Mesodermal cell (in vitro differentiated cells): ENCODE data around the gene PEPD.

Experiments used
- H3K27ac ChIP-seq: 2 replicates; pipeline ENCODE4 v1.7.0; 2013; ENCODE audit warnings: mild to moderate bottlenecking, low read depth, low read length, moderate library complexity; ENCODE audit not compliant: severe bottlenecking
- H3K36me3 ChIP-seq: 2 replicates; pipeline ENCODE4 v1.7.1; 2013; ENCODE audit warnings: mild to moderate bottlenecking, low read length, moderate library complexity; ENCODE audit not compliant: control insufficient read depth, insufficient read depth
- H3K4me1 ChIP-seq: one replicate; pipeline ENCODE4 v1.7.1; 2013; ENCODE audit warnings: mild to moderate bottlenecking, low read length; ENCODE audit not compliant: insufficient read depth, control insufficient read depth, poor library complexity, severe bottlenecking
- H3K4me3 ChIP-seq: 2 replicates; pipeline ENCODE4 v1.7.0; 2013; ENCODE audit warnings: low read length, control low read depth, mild to moderate bottlenecking; ENCODE audit not compliant: insufficient read depth, poor library complexity, severe bottlenecking; ENCODE audit errors: extremely low read depth
- H3K9me3 ChIP-seq: 2 replicates; pipeline ENCODE4 v1.7.1; 2013; ENCODE audit warnings: mild to moderate bottlenecking, low read length, moderate library complexity; ENCODE audit not compliant: control insufficient read depth
- WGBS, 2 experiments: methylation state at CpG; one replicate each; pipeline ENCODE4 v1.1.5; 2013; ENCODE audit warnings: missing lambda C conversion rate in 2 of 2; ENCODE audit not compliant: insufficient coverage in 2 of 2; 5-methylcytosine and 5-hydroxymethylcytosine counted together

PEPD gene

GRCh38 chr19:33445442-33446329 lies 75.9 kb downstream of the PEPD start:
- Histone ChIP-seq H3K4me1 (no peaks in the 10 kb centered on the region), H3K36me3 (no peaks in the 10 kb centered on the region), H3K4me3 (no peak overlapping the region), H3K9me3 (no peaks in the 10 kb centered on the region), H3K27ac (no peak overlapping the region)
- WGBS, 2 experiments: 89 to 93% methylated on average over 16 of the region's 17 CpGs

DNA sequence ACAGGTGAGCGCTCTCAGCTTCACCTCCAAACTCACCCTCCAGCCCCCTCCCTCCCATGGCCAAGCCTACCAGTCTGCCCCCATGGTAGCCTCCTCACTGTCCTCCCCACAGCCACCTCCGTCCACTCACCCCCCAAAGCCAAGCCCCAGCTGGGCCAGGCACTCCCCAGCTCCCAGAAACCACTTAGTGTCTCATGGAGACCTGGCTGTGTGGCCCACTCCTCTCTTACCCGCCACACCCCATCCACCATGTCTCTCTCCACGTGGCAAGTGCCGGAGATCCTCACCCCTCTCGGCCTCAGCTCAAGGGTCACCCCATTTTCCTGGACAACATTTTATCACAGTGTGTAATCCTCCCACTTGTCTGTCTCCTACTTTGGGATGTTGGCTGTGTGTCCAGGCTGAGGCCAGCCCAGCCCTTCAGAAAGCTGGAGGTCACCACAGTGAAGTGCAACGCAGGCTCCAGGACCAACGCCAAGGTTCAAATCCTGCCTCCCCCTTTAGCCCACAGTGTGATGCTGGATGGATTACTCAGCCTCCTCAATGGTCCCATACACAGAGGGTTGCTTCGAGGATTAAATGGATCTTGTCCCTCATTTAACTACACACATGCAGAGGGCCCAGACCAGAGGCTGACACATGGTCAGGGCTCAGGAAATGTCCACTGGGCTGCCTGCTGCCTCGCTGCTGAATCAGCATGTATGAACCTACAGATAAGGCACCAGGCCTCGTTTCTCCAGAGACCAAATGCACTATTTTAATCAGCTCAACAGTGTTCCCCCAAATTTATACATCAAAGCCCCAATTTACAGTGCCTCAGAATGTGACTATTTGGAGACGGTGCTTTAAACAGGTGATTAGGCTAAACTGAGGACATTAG lies 76.8 kb downstream of the PEPD start:
- Histone ChIP-seq H3K9me3 (no peaks in the 10 kb centered on the region), H3K4me3 (no peak overlapping the region), H3K4me1 (no peaks in the 10 kb centered on the region), H3K27ac (no peak overlapping the region), H3K36me3 (no peaks in the 10 kb centered on the region)
- WGBS, 2 experiments: 95% methylated on average over 11 to 12 of the region's 12 CpGs

- H3K4me1 ChIP-seq: no peaks in the 10 kb centered on the region
- no peaks in the 10 kb centered on the region for H3K9me3 ChIP-seq
- no peak overlapping the region for H3K4me3 ChIP-seq
- H3K27ac ChIP-seq: no peak overlapping the region
- 95% methylated on average over 17 to 24 of the region's 32 CpGs for WGBS, 2 experiments
- H3K36me3 ChIP-seq: no peaks in the 10 kb centered on the region
Measured at GRCh38 chr19:33443638-33444561, 77.7 kb downstream of the PEPD start.

DNA sequence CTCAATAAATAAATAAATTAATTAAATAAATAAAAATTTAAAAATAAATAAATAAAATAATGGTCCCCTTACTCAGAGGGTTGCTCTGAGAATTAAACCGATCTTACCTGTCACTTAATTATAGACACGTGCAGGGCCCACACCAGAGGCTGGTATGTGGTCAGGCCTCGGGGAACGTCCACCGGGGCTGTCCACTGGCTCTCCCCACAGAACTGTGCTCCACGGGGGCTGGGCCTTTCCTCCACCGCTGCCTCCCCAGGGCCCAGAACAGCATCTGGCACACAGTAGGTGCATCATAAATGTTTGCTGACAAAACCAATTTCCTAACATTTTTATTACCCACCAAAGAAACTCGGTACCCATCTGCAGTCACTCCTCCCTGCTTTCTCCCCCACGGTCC lies 78.9 kb downstream of the PEPD start:
- H3K4me3 ChIP-seq: no peak overlapping the region
- 89 to 97% methylated on average over 6 to 9 of the region's 9 CpGs for WGBS, 2 experiments
- H3K4me1 ChIP-seq: no peaks in the 10 kb centered on the region
- no peaks in the 10 kb centered on the region for H3K9me3 ChIP-seq
- H3K27ac ChIP-seq: no peak overlapping the region
- H3K36me3 ChIP-seq: no peaks in the 10 kb centered on the region

DNA sequence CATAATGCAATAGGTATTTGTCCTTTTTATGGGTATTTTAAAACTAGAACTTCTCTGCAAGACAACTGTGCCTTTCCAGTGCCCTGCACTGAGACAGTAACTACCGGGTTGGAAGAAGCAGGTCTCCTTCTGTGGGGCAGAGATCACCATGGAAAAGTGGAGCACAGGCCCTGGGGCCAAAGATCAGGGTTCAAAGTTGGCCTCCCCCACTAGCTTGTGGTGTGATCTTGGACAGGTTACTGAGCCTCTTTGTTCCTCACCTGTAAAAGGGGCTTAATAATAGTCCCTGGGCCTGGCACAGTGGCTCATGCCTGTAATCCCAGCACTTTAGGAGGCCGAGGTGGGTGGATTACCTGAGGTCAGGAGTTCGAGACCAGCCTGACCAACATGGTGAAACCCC lies 79.8 kb downstream of the PEPD start:
- H3K9me3 ChIP-seq: no peaks in the 10 kb centered on the region
- no peak overlapping the region for H3K4me3 ChIP-seq
- no peaks in the 10 kb centered on the region for H3K4me1 ChIP-seq
- 78 to 100% methylated on average over 1 of the region's 3 CpGs for WGBS, 2 experiments
- no peak overlapping the region for H3K27ac ChIP-seq
- no peaks in the 10 kb centered on the region for H3K36me3 ChIP-seq

- Histone ChIP-seq H3K4me3 (no peak overlapping the region), H3K9me3 (no peaks in the 10 kb centered on the region), H3K36me3 (no peaks in the 10 kb centered on the region), H3K27ac (no peak overlapping the region), H3K4me1 (no peaks in the 10 kb centered on the region)
- WGBS, 2 experiments: 91 to 100% methylated on average over 4 to 11 of the region's 11 CpGs
Measured at GRCh38 chr19:33441277-33441699, 80.3 kb downstream of the PEPD start.

GRCh38 chr19:33440682-33441081 lies 80.9 kb downstream of the PEPD start:
- Histone ChIP-seq H3K9me3 (no peaks in the 10 kb centered on the region), H3K4me1 (no peaks in the 10 kb centered on the region), H3K36me3 (no peaks in the 10 kb centered on the region), H3K27ac (no peak overlapping the region), H3K4me3 (no peak overlapping the region)
- 89 to 97% methylated on average over 7 of the region's 7 CpGs for WGBS, 2 experiments

GRCh38 chr19:33440241-33440640 lies 81.3 kb downstream of the PEPD start:
- H3K4me3 ChIP-seq: no peak overlapping the region
- no peaks in the 10 kb centered on the region for H3K36me3 ChIP-seq

DNA sequence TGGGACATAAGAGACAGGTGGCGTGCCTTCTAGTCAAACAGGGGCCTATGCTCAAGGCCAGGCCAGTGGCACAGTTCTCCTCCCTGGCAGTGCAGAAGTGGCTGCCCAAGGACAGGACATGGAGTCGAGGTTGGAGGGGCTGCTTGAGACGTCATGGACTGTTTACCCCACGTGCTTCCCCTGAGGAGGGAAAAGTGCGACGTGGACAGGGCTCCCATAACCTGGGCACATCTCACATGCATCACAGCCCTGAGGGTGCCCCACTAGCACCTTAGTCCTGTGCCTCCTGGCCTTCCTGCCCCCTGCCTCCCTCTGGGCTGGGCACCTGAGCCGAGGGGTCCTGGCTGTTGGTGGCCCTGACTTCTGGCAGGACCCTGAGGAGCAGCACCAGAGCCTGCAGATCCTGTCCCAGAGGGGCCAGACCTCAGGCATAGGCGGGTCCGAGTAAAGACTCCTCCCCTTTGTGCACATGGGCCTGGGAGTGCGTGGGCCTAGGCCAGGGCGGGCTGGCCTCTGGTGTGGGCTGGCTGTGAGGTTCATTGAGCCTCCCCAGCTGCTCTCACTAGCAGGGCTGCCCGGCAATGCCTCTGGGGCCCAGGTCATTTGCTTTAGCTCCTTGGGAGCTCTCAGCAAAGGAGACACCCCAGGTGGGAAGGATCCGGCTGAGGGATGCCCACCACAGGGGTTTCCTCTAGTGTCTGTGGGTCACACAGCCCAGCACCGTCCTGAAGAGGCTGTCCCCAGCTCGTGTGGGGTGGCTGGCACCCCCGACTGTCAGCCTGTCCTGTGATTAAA lies 82.4 kb downstream of the PEPD start:
- WGBS, 2 experiments: 86 to 93% methylated on average over 12 to 14 of the region's 16 CpGs
- H3K4me1 ChIP-seq: peaks cover 5% of the 10 kb centered on the region
- no peak overlapping the region for H3K4me3 ChIP-seq
- no peak overlapping the region for H3K27ac ChIP-seq
- H3K9me3 ChIP-seq: no peaks in the 10 kb centered on the region
- no peaks in the 10 kb centered on the region for H3K36me3 ChIP-seq

More at GRCh38 chr19:33440241-33440640, 81.3 kb downstream of the PEPD start:
- WGBS, 2 experiments: 87 to 96% methylated on average over 6 of the region's 6 CpGs
- Histone ChIP-seq H3K4me1 (peaks cover 2% of the 10 kb centered on the region), H3K27ac (no peak overlapping the region), H3K9me3 (no peaks in the 10 kb centered on the region)
